Measurements from ENCODE around the gene SERPINB4. TPM values are rescaled to one million over a fixed set of nuclear protein-coding genes. Genes with fewer than 3 reads are reported as not detected.

The SERPINB4 gene
- total and polyA plus RNA-seq, 2 experiments from 2014 or later: not detected

- Histone ChIP-seq H4K20me1 (ENCODE audit: insufficient read depth, poor library complexity, severe bottlenecking) (no peaks in the 10 kb centered on the region), H3K27me3 (no peaks in the 10 kb centered on the region), H3K79me2 (no peaks in the 10 kb centered on the region), H3K4me3 (no peak overlapping the region), H3K27ac (no peak overlapping the region), H3K36me3 (replicated peaks; ENCODE audit: insufficient read depth, low read depth) (no peaks in the 10 kb centered on the region), H3K9me3 (ENCODE audit: low read depth) (no peaks in the 10 kb centered on the region), H2AFZ (no peak overlapping the region), H3K4me1 (ENCODE audit: insufficient read depth) (no peaks in the 10 kb centered on the region), H3K9me2 (replicated peaks; ENCODE audit: insufficient read depth) (no peaks in the 10 kb centered on the region), H3K4me2 (no peak overlapping the region)
- 91% methylated on average over 3 of the region's 3 CpGs for WGBS (ENCODE audit: low lambda C conversion rate, missing lambda C conversion rate)
- TF ChIP-seq CTCF (IDR thresholded peaks at IDR 0.05; ENCODE audit: poor library complexity): no peak
- no peak for TF ChIP-seq EZH2 (IDR thresholded peaks at IDR 0.05; ENCODE audit: borderline replicate concordance)
- no peak for TF ChIP-seq EZH2phosphoT487 (IDR thresholded peaks at IDR 0.05; ENCODE audit: low read depth, severe bottlenecking, unreplicated experiment)
- DNase-seq (ENCODE audit: low spot score): no peak
These were observed 52.9 kb downstream of the SERPINB4 start for GRCh38 chr18:63590966-63591695.

DNA sequence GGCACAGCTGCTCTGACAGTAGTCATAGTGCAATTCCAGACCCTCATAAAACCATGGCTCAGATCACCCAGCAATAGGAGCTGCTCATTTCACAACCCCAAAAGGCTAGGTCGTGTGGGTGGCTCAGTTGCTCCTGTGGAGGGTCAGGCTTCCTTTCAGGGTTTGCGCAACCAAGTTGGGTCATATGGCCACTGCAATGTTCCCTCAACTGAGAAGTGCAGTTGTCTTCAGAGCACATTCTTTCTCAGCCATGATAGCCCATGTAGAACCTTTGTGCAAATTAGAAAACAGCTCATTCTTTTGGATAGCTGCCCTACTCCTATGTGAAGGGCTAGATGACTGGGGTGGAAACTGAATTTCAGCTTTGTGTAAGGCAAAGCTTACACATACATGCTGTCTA, 53.7 kb downstream of the SERPINB4 start:
- no peaks in the 10 kb centered on the region for H3K4me1 ChIP-seq (ENCODE audit: insufficient read depth)
- no peaks in the 10 kb centered on the region for H3K9me2 ChIP-seq (replicated peaks; ENCODE audit: insufficient read depth)
- H3K4me3 ChIP-seq: no peak overlapping the region
- no peak for DNase-seq (ENCODE audit: low spot score)
- H3K9me3 ChIP-seq (ENCODE audit: low read depth): no peaks in the 10 kb centered on the region
- TF ChIP-seq EZH2 (IDR thresholded peaks at IDR 0.05; ENCODE audit: borderline replicate concordance): no peak
- no peak for TF ChIP-seq EZH2phosphoT487 (IDR thresholded peaks at IDR 0.05; ENCODE audit: low read depth, severe bottlenecking, unreplicated experiment)
- no peak for TF ChIP-seq CTCF (IDR thresholded peaks at IDR 0.05; ENCODE audit: poor library complexity)
- H3K36me3 ChIP-seq (replicated peaks; ENCODE audit: insufficient read depth, low read depth): no peaks in the 10 kb centered on the region
- H3K79me2 ChIP-seq: no peaks in the 10 kb centered on the region
- no peaks in the 10 kb centered on the region for H3K27me3 ChIP-seq
- H4K20me1 ChIP-seq (ENCODE audit: insufficient read depth, poor library complexity, severe bottlenecking): no peaks in the 10 kb centered on the region
- no peak overlapping the region for H3K27ac ChIP-seq
- no peak overlapping the region for H3K4me2 ChIP-seq
- 86% methylated on average over 2 of the region's 2 CpGs for WGBS (ENCODE audit: low lambda C conversion rate, missing lambda C conversion rate)
- no peak overlapping the region for H2AFZ ChIP-seq

DNA sequence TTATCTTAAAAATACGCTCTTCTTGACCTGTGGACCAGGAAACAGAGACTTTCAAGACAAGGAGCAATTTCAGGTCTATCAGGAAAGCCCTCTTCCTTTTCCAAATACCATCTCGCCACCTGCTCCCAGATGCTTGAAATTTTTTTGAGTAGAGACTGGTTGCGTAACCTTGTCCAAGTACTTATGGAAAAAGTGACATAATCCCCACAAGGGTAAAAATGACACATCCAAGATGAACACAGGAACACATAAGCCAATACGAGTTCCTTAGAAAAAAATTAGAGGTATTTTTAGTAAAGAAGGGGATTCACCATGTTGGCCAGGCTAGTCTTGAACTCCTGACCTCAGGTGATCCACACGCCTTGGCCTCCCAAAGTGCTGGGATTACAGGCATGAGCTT, 55.1 kb downstream of the SERPINB4 start:
- H3K27me3 ChIP-seq: no peaks in the 10 kb centered on the region
- no peaks in the 10 kb centered on the region for H3K36me3 ChIP-seq (replicated peaks; ENCODE audit: insufficient read depth, low read depth)
- no peak overlapping the region for H3K4me2 ChIP-seq
- no peak overlapping the region for H2AFZ ChIP-seq
- no peak overlapping the region for H3K27ac ChIP-seq
- no peaks in the 10 kb centered on the region for H3K9me3 ChIP-seq (ENCODE audit: low read depth)
- TF ChIP-seq EZH2phosphoT487 (IDR thresholded peaks at IDR 0.05; ENCODE audit: low read depth, severe bottlenecking, unreplicated experiment): no peak
- no peak for TF ChIP-seq CTCF (IDR thresholded peaks at IDR 0.05; ENCODE audit: poor library complexity)
- TF ChIP-seq EZH2 (IDR thresholded peaks at IDR 0.05; ENCODE audit: borderline replicate concordance): no peak
- no peak for DNase-seq (ENCODE audit: low spot score)
- no peaks in the 10 kb centered on the region for H3K9me2 ChIP-seq (replicated peaks; ENCODE audit: insufficient read depth)
- 79% methylated on average over 5 of the region's 5 CpGs for WGBS (ENCODE audit: low lambda C conversion rate, missing lambda C conversion rate)
- no peaks in the 10 kb centered on the region for H3K4me1 ChIP-seq (ENCODE audit: insufficient read depth)
- H3K79me2 ChIP-seq: no peaks in the 10 kb centered on the region
- H4K20me1 ChIP-seq (ENCODE audit: insufficient read depth, poor library complexity, severe bottlenecking): no peaks in the 10 kb centered on the region
- H3K4me3 ChIP-seq: no peak overlapping the region

Other genes starting within 250 kb of the SERPINB4 start
- 49.2 and 60.6 TPM in 2 replicates for gene VPS4B, start 221.8 kb downstream of the SERPINB4 start, total RNA-seq
- 30.3 and 35.0 TPM in 2 replicates for gene VPS4B, start 221.8 kb downstream of the SERPINB4 start, polyA plus RNA-seq
- 0.23 and 0.28 TPM in 2 replicates for gene SERPINB5, start 167.3 kb downstream of the SERPINB4 start, total RNA-seq
- gene SERPINB5, start 167.3 kb downstream of the SERPINB4 start, polyA plus RNA-seq: 0.76 TPM in 1 of 2 replicates, not detected in the other
- not detected in 2 replicates for gene SERPINB12, start 101.9 kb downstream of the SERPINB4 start, total RNA-seq
- gene SERPINB12, start 101.9 kb downstream of the SERPINB4 start, polyA plus RNA-seq: not detected in 2 replicates
- gene SERPINB13, start 56.9 kb downstream of the SERPINB4 start, total RNA-seq: not detected in 2 replicates
- gene SERPINB13, start 56.9 kb downstream of the SERPINB4 start, polyA plus RNA-seq: 0.28 TPM in 1 of 2 replicates, not detected in the other
- 0.17 TPM in 1 of 2 replicates, not detected in the other for gene SERPINB3, start 17.6 kb upstream of the SERPINB4 start, total RNA-seq
- not detected in 2 replicates for gene SERPINB3, start 17.6 kb upstream of the SERPINB4 start, polyA plus RNA-seq
- gene SERPINB11, start 58.7 kb upstream of the SERPINB4 start, total RNA-seq: not detected in 2 replicates
- gene SERPINB11, start 58.7 kb upstream of the SERPINB4 start, polyA plus RNA-seq: not detected in 2 replicates
- 0.10 and 0.36 TPM in 2 replicates for gene SERPINB7, start 131.2 kb upstream of the SERPINB4 start, total RNA-seq
- 0.77 and 1.9 TPM in 2 replicates for gene SERPINB7, start 131.2 kb upstream of the SERPINB4 start, polyA plus RNA-seq
- gene SERPINB2, start 243.4 kb upstream of the SERPINB4 start, total RNA-seq: 1.6 and 1.9 TPM in 2 replicates
- 0.86 and 1.2 TPM in 2 replicates for gene SERPINB2, start 243.4 kb upstream of the SERPINB4 start, polyA plus RNA-seq